ENCODE data around the gene CXorf49.
"Not testable (repeated sequence)": the region's sequence is repeated elsewhere in the genome, so short reads cannot be mapped to it uniquely, and the experiment has no call there.

DNA sequence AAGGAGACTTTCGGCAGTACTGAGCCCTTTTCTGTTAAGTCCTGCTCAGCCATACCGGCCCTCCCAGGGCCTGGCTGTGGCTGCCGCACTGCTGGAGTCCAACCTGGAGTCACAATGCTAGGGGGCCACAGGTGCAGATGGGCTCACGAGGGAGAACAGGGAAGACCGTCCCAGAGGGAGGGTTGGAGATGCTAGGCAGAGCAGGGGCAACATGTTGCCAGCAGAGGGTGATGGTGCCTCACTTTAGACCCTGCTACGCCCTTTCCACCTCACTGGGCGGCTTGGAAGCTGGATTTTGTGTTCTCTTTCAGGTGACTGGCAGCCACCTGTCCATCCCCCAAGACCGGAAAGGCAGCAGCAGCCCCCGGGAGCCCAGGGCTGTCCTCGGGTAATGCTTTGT is 48.1 kb downstream of the CXorf49 start:
- TF ChIP-seq, protein P1, sequence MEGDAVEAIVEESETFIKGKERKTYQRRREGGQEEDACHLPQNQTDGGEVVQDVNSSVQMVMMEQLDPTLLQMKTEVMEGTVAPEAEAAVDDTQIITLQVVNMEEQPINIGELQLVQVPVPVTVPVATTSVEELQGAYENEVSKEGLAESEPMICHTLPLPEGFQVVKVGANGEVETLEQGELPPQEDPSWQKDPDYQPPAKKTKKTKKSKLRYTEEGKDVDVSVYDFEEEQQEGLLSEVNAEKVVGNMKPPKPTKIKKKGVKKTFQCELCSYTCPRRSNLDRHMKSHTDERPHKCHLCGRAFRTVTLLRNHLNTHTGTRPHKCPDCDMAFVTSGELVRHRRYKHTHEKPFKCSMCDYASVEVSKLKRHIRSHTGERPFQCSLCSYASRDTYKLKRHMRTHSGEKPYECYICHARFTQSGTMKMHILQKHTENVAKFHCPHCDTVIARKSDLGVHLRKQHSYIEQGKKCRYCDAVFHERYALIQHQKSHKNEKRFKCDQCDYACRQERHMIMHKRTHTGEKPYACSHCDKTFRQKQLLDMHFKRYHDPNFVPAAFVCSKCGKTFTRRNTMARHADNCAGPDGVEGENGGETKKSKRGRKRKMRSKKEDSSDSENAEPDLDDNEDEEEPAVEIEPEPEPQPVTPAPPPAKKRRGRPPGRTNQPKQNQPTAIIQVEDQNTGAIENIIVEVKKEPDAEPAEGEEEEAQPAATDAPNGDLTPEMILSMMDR (conservative IDR thresholded peaks at IDR 0.05; ENCODE audit: low read length), result peak; percentile 52
- TF ChIP-seq EZH2phosphoT487 (IDR thresholded peaks at IDR 0.05; ENCODE audit: borderline replicate concordance), result not testable (repeated sequence)
